OCI-LY1 (cell line): Measurements from ENCODE around the gene CCDC85A.

Experiments
- H2AFZ ChIP-seq: fragments of 200-600 bp; sonication (generic), shearing (Covaris generic); 2 replicates; pipeline ENCODE4 v1.6.0; 2014; ENCODE audit warnings: antibody characterized with exemption, mild to moderate bottlenecking, low read length
- H3F3A ChIP-seq: fragments of 200-600 bp; sonication (generic), shearing (Covaris generic); 2 replicates; pipeline ENCODE4 v1.6.0; 2014; ENCODE audit warnings: mild to moderate bottlenecking, antibody characterized with exemption, low read length, moderate library complexity; ENCODE audit not compliant: insufficient read depth
- H3K27ac ChIP-seq: fragments of 200-600 bp; sonication (generic); 2 replicates; pipeline ENCODE4 v1.5.1; 2014; ENCODE audit warnings: low read length, mixed run types, mild to moderate bottlenecking, low read depth; ENCODE audit not compliant: poor library complexity, severe bottlenecking
- H3K27me3 ChIP-seq: fragments of 200-600 bp; sonication (generic); 2 replicates; pipeline ENCODE4 v1.6.0; 2014; ENCODE audit warnings: antibody characterized with exemption, mild to moderate bottlenecking, low read length, moderate library complexity; ENCODE audit not compliant: insufficient read depth
- H3K36me3 ChIP-seq: fragments of 200-600 bp; sonication (generic); 2 replicates; pipeline ENCODE4 v1.6.1; 2014; ENCODE audit warnings: mild to moderate bottlenecking, antibody characterized with exemption, low read length, moderate library complexity, mixed read lengths; ENCODE audit not compliant: insufficient read depth
- H3K4me1 ChIP-seq: fragments of 200-600 bp; sonication (generic); 2 replicates; pipeline ENCODE4 v1.5.1; 2014; ENCODE audit warnings: mild to moderate bottlenecking, low read length, moderate library complexity; ENCODE audit not compliant: insufficient read depth, severe bottlenecking
- H3K4me2 ChIP-seq: fragments of 200-600 bp; sonication (generic), shearing (Covaris generic); 2 replicates; pipeline ENCODE4 v1.6.1; 2014; ENCODE audit warnings: low read length
- H3K4me3 ChIP-seq: fragments of 200-600 bp; sonication (generic); 2 replicates; pipeline ENCODE4 v1.5.1; 2014; ENCODE audit warnings: low read length, low read depth, mild to moderate bottlenecking, mixed read lengths; ENCODE audit not compliant: poor library complexity, severe bottlenecking
- H3K79me2 ChIP-seq: fragments of 200-600 bp; shearing (Covaris generic); 2 replicates; pipeline ENCODE4 v1.6.1; 2016; ENCODE audit warnings: mixed run types, low read length, mixed read lengths; ENCODE audit not compliant: insufficient read depth
- H3K9ac ChIP-seq: fragments of 200-600 bp; sonication (generic), shearing (Covaris generic); 2 replicates; pipeline ENCODE4 v1.6.1; 2014; ENCODE audit warnings: mild to moderate bottlenecking, low read length, mixed read lengths
- H3K9me2 ChIP-seq: fragments of 200-600 bp; sonication (generic), shearing (Covaris generic); 2 replicates; pipeline ENCODE4 v1.6.1; 2014; ENCODE audit warnings: low read depth, mild to moderate bottlenecking, low read length, mixed read lengths
- H3K9me3 ChIP-seq: fragments of 200-600 bp; shearing (Covaris generic); 2 replicates; pipeline ENCODE4 v1.6.1; 2014; ENCODE audit warnings: low read length, mixed read lengths
- H4K20me1 ChIP-seq: fragments of 200-600 bp; sonication (generic), shearing (Covaris generic); 2 replicates; pipeline ENCODE4 v1.6.0; 2016; ENCODE audit warnings: mild to moderate bottlenecking, low read length; ENCODE audit not compliant: insufficient read depth
- EZH2 ChIP-seq: fragments of 200-600 bp; sonication (generic), shearing (Covaris generic); IDR thresholded peaks from 2 replicates; pipeline ENCODE4 v1.8.0; 2017; ENCODE audit warnings: borderline replicate concordance, mixed run types, mild to moderate bottlenecking, antibody characterized with exemption, low read length, moderate library complexity, mixed read lengths
- TF ChIP-seq, protein P1 (sequence below): fragments of 200-600 bp; sonication (generic), shearing (Covaris generic); IDR thresholded peaks from 2 replicates; pipeline ENCODE4 v1.5.1; 2017; ENCODE audit warnings: mild to moderate bottlenecking, antibody characterized with exemption, low read length, moderate library complexity, mixed read lengths

CCDC85A gene

DNA sequence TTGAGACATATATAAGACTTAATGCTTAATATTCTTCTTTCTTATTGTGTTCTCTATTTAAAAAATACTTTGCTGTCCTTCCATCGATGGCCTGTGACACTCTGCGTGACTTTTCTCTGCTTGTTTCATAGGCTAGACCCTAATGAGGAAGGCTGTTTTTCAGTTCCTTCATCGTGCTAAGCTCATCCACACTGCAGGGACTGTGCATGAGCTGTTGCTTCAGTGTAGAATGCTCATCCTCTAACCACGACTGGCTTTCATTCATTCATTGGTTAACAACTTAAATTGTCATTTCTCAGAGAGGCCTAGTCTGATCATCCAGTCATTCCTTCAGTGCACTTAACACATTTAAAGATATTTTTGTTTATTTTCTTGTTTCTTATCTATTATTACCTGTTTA is 134.4 kb downstream of the CCDC85A start:
- Histone ChIP-seq H3K9ac (no peak overlapping the region), H3K27me3 (no peaks in the 10 kb centered on the region), H3K9me3 (no peaks in the 10 kb centered on the region), H3K4me2 (no peak overlapping the region), H3K4me3 (no peak overlapping the region), H3K79me2 (no peaks in the 10 kb centered on the region), H4K20me1 (no peaks in the 10 kb centered on the region), H2AFZ (no peak overlapping the region), H3K27ac (no peak overlapping the region), H3K36me3 (no peaks in the 10 kb centered on the region), H3K4me1 (no peaks in the 10 kb centered on the region), H3F3A (no peaks in the 10 kb centered on the region), H3K9me2 (no peaks in the 10 kb centered on the region)
- TF ChIP-seq EZH2: no peak
- TF ChIP-seq, protein P1, sequence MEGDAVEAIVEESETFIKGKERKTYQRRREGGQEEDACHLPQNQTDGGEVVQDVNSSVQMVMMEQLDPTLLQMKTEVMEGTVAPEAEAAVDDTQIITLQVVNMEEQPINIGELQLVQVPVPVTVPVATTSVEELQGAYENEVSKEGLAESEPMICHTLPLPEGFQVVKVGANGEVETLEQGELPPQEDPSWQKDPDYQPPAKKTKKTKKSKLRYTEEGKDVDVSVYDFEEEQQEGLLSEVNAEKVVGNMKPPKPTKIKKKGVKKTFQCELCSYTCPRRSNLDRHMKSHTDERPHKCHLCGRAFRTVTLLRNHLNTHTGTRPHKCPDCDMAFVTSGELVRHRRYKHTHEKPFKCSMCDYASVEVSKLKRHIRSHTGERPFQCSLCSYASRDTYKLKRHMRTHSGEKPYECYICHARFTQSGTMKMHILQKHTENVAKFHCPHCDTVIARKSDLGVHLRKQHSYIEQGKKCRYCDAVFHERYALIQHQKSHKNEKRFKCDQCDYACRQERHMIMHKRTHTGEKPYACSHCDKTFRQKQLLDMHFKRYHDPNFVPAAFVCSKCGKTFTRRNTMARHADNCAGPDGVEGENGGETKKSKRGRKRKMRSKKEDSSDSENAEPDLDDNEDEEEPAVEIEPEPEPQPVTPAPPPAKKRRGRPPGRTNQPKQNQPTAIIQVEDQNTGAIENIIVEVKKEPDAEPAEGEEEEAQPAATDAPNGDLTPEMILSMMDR: no peak

DNA sequence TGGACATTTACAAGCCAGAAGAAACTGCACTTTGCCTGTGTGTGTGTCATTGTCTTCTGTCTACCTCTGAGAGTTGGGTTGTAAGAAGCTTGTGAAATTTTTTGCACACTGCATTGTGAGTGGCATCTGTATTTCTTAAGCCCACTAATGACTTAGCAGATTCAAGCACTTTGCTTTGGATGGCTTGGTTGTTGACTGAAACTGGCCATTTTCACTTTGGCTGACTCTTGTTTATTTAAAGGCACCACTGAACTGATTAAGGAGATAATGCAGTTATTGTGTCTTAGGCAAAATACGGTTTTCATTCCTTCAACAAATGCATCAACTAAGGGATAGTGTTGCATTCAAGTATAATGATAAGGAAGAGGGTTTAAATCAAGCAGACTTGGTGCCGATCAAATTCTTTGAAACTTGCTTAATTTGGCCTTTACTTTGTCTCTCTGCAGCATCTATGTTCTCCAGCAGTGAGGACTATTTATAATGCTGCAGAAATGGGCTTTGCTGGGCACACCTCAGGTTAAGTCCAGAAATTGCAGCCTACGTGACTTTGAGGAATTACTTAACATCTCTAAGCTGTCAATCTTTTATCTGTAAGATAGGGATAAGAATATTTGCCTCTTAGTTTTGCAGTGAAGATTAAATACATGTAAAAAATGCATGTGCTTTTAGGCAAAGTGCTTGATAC is 142.0 kb downstream of the CCDC85A start:
- Histone ChIP-seq H3K79me2 (no peaks in the 10 kb centered on the region), H3K27me3 (no peaks in the 10 kb centered on the region), H3K27ac (no peak overlapping the region), H3K9ac (no peak overlapping the region), H3K4me3 (no peak overlapping the region), H3K36me3 (no peaks in the 10 kb centered on the region), H4K20me1 (no peaks in the 10 kb centered on the region), H3K4me1 (no peaks in the 10 kb centered on the region), H3F3A (no peaks in the 10 kb centered on the region), H3K4me2 (no peak overlapping the region), H3K9me3 (no peaks in the 10 kb centered on the region), H3K9me2 (no peaks in the 10 kb centered on the region), H2AFZ (no peak overlapping the region)
- TF ChIP-seq, protein P1: no peak
- no peak for TF ChIP-seq EZH2

DNA sequence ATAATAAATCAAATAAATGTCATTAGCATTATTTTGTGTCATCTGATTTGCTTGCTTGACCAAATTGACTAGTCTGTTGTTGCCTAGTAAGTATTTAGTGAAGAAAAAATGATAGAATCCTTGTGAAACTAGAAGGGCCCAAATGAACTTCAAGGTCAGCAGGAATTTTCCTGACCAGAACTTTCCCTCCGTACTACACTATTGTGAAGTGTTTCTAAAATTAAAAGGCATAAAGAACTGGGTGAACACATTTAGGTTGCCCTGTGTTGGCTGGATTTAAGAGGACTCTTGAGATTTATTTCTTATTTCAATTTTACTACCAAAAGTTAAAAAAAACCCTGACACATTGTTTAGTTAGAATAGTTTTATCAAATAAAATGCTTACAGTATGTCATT is 142.6 kb downstream of the CCDC85A start:
- Histone ChIP-seq H4K20me1 (no peaks in the 10 kb centered on the region), H3K9ac (no peak overlapping the region), H3K27ac (no peak overlapping the region), H3K4me2 (no peak overlapping the region), H2AFZ (no peak overlapping the region), H3K79me2 (no peaks in the 10 kb centered on the region), H3K36me3 (no peaks in the 10 kb centered on the region), H3K4me1 (no peaks in the 10 kb centered on the region), H3K9me3 (no peaks in the 10 kb centered on the region), H3F3A (no peaks in the 10 kb centered on the region), H3K27me3 (no peaks in the 10 kb centered on the region), H3K4me3 (no peak overlapping the region), H3K9me2 (no peaks in the 10 kb centered on the region)
- no peak for TF ChIP-seq EZH2
- TF ChIP-seq, protein P1: no peak
